Smooth muscle cell (in vitro differentiated cells): ENCODE results near the gene SLC5A2. TPM values are rescaled to one million over a fixed set of nuclear protein-coding genes. Genes with fewer than 3 reads are reported as not detected.
A peak's percentile ranks its signal among the peaks of the same experiment; 100 is the strongest.

Source experiments
- DNase-seq: peaks from one replicate; lab custom pipeline; 2025; ENCODE audit not compliant: unreplicated experiment; lab: John Stamatoyannopoulos, UW
- H2AFZ ChIP-seq: fragments of 200-600 bp; sonication (generic); 2 replicates; pipeline ENCODE4 v1.6.0; 2016; ENCODE audit warnings: antibody characterized with exemption, low read depth, mild to moderate bottlenecking
- H3F3A ChIP-seq: fragments of 200-600 bp; sonication (generic); 2 replicates; pipeline ENCODE4 v1.6.0; 2017; ENCODE audit warnings: antibody characterized with exemption, low read depth
- H3K27ac ChIP-seq: fragments of 200-600 bp; sonication (generic); 2 replicates; pipeline ENCODE4 v1.5.1; 2016; ENCODE audit warnings: low read depth, mild to moderate bottlenecking
- H3K27me3 ChIP-seq: fragments of 200-600 bp; sonication (generic); 2 replicates; pipeline ENCODE4 v1.6.1; 2016; ENCODE audit warnings: low read depth, mild to moderate bottlenecking
- H3K36me3 ChIP-seq: fragments of 200-600 bp; sonication (generic); 2 replicates; pipeline ENCODE4 v1.5.1; 2016; ENCODE audit warnings: low read depth
- H3K4me1 ChIP-seq: fragments of 200-600 bp; sonication (generic); 2 replicates; pipeline ENCODE4 v1.5.1; 2016; ENCODE audit warnings: low read depth
- H3K4me2 ChIP-seq: fragments of 200-600 bp; sonication (generic); 2 replicates; pipeline ENCODE4 v1.6.0; 2016; ENCODE audit warnings: mild to moderate bottlenecking
- H3K4me3 ChIP-seq: fragments of 200-600 bp; sonication (generic); 2 replicates; pipeline ENCODE4 v1.5.1; 2016; ENCODE audit warnings: mild to moderate bottlenecking
- H3K79me2 ChIP-seq: fragments of 200-600 bp; sonication (generic); 2 replicates; pipeline ENCODE4 v1.6.0; 2016; ENCODE audit warnings: low read depth, mild to moderate bottlenecking
- H3K9ac ChIP-seq: fragments of 200-600 bp; sonication (generic); 2 replicates; pipeline ENCODE4 v1.6.0; 2016; ENCODE audit warnings: low read depth
- H3K9me3 ChIP-seq: fragments of 200-600 bp; sonication (generic); replicated peaks from 2 replicates; pipeline ENCODE4 v1.5.1; 2016; ENCODE audit warnings: low read depth
- H4K20me1 ChIP-seq: fragments of 200-600 bp; sonication (generic); 2 replicates; pipeline ENCODE4 v1.6.0; 2016; ENCODE audit warnings: low read depth
- WGBS: methylation state at CpG from one replicate; pipeline ENCODE4 v1.1.7; 2016; ENCODE audit warnings: low lambda C conversion rate; 5-methylcytosine and 5-hydroxymethylcytosine counted together
- polyA plus RNA-seq: library from polyadenylated mRNA; unstranded; fragments of >200 nt; fragmentation: Nextera tagmentation; extraction: Ambion mirVana; gene quantifications from 2 replicates; pipeline ENCODE4 v1.2.1, GENCODE V29; 2016
- total RNA-seq: library from RNA; depleted of rRNA; stranded (reverse); fragments of >200 nt; gene quantifications from 2 replicates; pipeline ENCODE4 v1.2.3, GENCODE V29; 2014
- TF ChIP-seq, protein P1 (sequence below): fragments of 200-600 bp; sonication (generic); IDR thresholded peaks from 2 replicates; pipeline ENCODE4 v1.5.1; 2017; ENCODE audit warnings: borderline replicate concordance, mild to moderate bottlenecking, antibody characterized with exemption; ENCODE audit not compliant: insufficient read depth, poor library complexity, severe bottlenecking

SLC5A2 gene
- total and polyA plus RNA-seq, 2 experiments from 2014 or later = 5.1 TPM; not detected in 1

DNA sequence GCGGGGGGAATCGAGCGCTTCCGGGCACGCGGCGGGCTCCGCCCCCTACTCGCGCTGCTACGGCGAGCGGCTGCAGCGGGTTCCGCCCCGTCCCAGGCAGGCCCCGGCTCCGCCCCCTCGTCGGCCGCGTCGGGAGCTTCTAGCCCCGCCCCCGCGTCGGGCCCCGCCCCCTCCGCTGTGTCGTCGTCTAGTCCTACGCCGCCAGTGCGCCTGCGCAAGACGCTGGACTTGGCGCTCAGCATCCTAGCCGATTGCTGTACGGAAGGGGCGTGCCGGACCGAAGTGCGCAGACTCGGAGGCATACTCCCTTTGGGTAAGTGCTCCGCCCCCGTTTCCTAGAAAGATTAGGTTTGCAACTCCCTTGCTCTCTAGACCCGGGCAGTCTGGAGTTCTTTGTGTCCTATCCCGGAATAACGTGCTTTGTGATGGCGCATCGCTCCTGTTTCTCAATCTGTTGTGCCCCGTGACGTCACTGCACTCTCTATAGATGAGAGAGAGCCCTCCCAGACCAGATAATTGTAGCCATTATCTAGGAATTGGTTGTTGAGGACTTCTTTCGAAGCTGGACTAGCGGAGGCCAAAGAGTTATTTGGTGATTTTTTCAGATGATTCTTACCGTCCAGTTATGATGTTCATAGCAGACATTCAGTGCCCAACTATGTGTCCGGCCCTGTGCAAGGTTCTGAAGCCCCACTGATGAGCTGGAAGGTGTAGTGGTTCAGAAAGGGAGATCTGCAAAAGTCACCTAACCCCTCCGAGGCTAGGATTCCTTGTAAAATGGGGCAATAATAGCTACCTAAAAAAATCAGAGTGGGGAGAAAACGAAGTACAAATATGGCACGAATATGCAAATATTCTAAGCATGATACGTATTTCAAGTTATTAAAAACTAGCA is 23.0 kb upstream of the SLC5A2 start:
- H3K4me3 ChIP-seq = peak overlapping the region; percentile 63
- peaks cover 26% of the 10 kb centered on the region for H3K79me2 ChIP-seq
- peak overlapping the region; percentile 93 for H3K4me2 ChIP-seq
- H3K4me1 ChIP-seq = no peaks in the 10 kb centered on the region
- no peaks in the 10 kb centered on the region for H3K27me3 ChIP-seq
- no peaks in the 10 kb centered on the region for H3K9me3 ChIP-seq
- DNase-seq = peak; percentile 99
- peaks cover 7% of the 10 kb centered on the region for H3F3A ChIP-seq
- H3K27ac ChIP-seq = peak overlapping the region; percentile 99
- H2AFZ ChIP-seq = peak overlapping the region; percentile 77
- WGBS = 5% methylated on average over 40 of the region's 61 CpGs
- H4K20me1 ChIP-seq = peaks cover 29% of the 10 kb centered on the region
- no peaks in the 10 kb centered on the region for H3K36me3 ChIP-seq
- peak overlapping the region; percentile 99 for H3K9ac ChIP-seq
- TF ChIP-seq, protein P1, sequence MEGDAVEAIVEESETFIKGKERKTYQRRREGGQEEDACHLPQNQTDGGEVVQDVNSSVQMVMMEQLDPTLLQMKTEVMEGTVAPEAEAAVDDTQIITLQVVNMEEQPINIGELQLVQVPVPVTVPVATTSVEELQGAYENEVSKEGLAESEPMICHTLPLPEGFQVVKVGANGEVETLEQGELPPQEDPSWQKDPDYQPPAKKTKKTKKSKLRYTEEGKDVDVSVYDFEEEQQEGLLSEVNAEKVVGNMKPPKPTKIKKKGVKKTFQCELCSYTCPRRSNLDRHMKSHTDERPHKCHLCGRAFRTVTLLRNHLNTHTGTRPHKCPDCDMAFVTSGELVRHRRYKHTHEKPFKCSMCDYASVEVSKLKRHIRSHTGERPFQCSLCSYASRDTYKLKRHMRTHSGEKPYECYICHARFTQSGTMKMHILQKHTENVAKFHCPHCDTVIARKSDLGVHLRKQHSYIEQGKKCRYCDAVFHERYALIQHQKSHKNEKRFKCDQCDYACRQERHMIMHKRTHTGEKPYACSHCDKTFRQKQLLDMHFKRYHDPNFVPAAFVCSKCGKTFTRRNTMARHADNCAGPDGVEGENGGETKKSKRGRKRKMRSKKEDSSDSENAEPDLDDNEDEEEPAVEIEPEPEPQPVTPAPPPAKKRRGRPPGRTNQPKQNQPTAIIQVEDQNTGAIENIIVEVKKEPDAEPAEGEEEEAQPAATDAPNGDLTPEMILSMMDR = no peak

GRCh38 chr16:31460582-31461002 is 22.3 kb upstream of the SLC5A2 start:
- no peaks in the 10 kb centered on the region for H3K36me3 ChIP-seq
- no peak for DNase-seq
- peak overlapping the region; percentile 79 for H3K9ac ChIP-seq
- H3K4me2 ChIP-seq = peak overlapping the region; percentile 93
- H2AFZ ChIP-seq = no peak overlapping the region
- H3K4me1 ChIP-seq = no peaks in the 10 kb centered on the region
- TF ChIP-seq, protein P1 = peak; percentile 62
- peaks cover 7% of the 10 kb centered on the region for H3F3A ChIP-seq
- no peaks in the 10 kb centered on the region for H3K27me3 ChIP-seq
- H3K27ac ChIP-seq = peak overlapping the region; percentile 91
- peaks cover 25% of the 10 kb centered on the region for H3K79me2 ChIP-seq
- H3K9me3 ChIP-seq = no peaks in the 10 kb centered on the region
- peak overlapping the region; percentile 63 for H3K4me3 ChIP-seq
- WGBS = 56% methylated on average over 8 of the region's 8 CpGs
- peaks cover 25% of the 10 kb centered on the region for H4K20me1 ChIP-seq

DNA sequence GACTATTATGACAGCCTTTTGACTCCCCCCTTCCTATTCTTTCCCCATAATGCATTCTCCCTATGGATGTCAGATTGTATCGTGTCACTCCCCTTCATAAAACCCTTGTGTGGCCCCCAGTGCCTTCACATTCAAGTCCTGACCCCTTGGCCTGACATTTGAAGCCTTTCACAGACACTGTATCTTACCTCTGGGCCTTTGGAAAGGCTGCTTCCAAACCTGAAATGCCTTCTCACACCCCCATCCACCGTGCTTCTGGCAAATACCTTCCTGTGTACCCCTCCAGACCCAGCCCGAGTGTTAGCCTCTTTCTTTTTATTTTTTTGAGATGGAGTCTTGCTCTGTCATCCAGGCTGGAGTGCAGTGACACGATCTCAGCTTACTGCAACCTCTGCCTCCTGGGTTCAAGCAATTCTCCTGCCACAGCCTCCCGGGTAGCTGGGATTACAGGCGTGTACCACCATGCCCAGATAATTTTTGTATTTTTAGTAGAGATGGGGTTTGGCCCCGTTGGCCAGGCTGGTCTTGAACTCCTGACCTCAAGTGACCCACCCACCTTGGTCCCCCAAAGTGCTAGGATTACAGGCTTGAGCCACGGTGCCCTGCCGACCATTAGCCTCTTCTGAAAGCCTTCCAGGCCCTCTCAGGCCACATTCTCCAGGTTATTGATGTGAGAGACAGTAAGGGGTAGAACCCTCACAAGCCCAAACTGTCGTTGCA is 21.6 kb upstream of the SLC5A2 start:
- Histone ChIP-seq H4K20me1 (peaks cover 20% of the 10 kb centered on the region), H3K27me3 (no peaks in the 10 kb centered on the region), H3K79me2 (peaks cover 20% of the 10 kb centered on the region), H3K4me3 (no peak overlapping the region), H3K36me3 (no peaks in the 10 kb centered on the region), H3K9me3 (no peaks in the 10 kb centered on the region), H3K9ac (no peak overlapping the region), H3K4me2 (peak overlapping the region; percentile 93), H2AFZ (no peak overlapping the region), H3K4me1 (no peaks in the 10 kb centered on the region), H3F3A (peaks cover 7% of the 10 kb centered on the region), H3K27ac (peak overlapping the region; percentile 91)
- DNase-seq = no peak
- TF ChIP-seq, protein P1 = no peak
- 90% methylated on average over 10 of the region's 10 CpGs for WGBS
